PFSK-1 (cell line): ENCODE results near the gene CLCN1.

Experiments used
- POLR2AphosphoS5 ChIP-seq: IDR thresholded peaks from 2 replicates; pipeline ENCODE4 v1.6.1; 2012; ENCODE audit warnings: low read depth, mild to moderate bottlenecking, control low read depth, low read length, moderate library complexity
- TAF1 ChIP-seq: IDR thresholded peaks from 2 replicates; pipeline ENCODE4 v1.6.1; 2012; ENCODE audit warnings: low read length, control low read depth, borderline replicate concordance; ENCODE audit not compliant: insufficient read depth

DNA sequence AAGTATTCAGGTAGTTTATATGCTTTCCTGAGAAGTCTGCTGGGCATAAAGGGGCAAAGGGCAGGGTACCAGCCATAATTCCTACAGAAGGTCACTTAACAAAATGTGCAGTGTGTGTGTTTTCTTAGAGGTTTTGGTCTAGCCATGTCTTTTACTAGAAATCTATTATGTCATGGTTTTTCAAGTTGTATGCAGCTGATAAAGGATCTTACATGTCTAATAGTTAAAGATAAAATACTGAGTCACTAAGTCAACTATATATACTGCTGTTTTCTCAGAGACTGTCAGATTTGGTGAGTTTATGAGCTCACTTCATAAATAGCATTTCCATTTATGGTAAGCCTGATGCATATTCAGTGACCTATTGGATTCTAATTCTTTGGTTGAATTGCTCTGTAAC is 20.0 kb upstream of the CLCN1 start:
- TF ChIP-seq POLR2AphosphoS5 (no peak), TAF1 (no peak)
